ENCODE results near the gene RFTN1.
A peak's percentile ranks its signal among the peaks of the same experiment; 100 is the strongest.
"Not testable (repeated sequence)": the region's sequence is repeated elsewhere in the genome, so short reads cannot be mapped to it uniquely, and the experiment has no call there.

RFTN1 gene

DNA sequence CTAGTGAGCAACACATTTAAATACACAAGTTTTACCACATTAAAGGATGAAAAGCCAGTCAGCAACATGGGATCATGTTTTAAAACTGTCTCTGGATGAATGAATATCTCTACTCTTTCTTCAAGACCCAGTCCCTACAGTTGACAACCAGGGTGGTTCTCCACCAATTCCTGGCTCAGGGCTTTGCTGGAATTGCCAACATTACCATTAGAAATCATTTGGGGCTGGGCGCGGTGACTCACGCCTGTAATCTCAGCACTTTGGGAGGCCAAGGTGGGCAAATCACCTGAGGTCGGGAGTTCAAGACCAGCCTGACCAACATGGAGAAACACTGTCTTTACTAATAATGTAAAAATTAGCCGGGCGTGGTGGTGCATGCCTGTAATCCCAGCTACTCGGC lies 203.0 kb downstream of the RFTN1 start:
- DNase-seq (ENCODE audit: low read depth in 2 of 3, low spot score in 1 of 3): not testable (repeated sequence)

DNA sequence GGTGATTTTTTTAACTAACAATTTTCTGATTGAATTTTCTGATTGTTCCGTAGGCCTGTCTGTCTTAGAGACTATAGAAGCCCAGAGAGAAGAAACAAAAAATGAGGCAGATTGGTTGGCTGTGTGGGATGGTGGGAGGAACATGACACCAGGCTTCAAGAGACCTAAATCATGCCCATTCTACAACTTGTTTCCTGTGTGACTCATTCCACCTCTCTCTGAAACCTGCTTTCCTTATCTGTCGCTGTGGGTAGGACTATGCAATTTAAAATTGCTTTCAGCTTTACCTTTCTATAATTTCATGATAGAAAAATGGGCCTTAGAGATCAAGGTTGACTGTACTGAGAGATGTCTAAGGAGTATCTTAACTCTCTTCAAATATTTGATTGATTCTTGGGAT lies 203.9 kb downstream of the RFTN1 start:
- peak in 1 of 3 donors; percentile 43 for DNase-seq (ENCODE audit: low read depth in 2 of 3, low spot score in 1 of 3)

DNA sequence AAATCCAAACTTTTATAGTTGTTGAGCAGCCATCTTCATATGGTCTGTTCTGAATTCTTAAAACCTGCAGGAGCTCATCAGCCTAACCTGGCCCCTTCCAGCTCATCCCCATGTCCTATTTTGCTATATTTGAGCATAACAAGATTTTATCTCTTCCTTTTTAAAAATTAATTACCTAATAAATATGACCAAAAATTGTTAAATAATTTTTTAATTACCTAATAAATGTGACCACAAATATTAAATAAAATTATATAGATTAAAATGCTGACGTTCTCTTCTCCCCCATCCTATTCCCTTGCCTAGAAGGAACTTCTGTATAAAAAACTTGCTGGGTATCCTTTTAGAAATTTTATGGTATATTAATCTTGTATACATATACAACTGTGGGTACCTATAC lies 204.8 kb downstream of the RFTN1 start:
- no peak for DNase-seq (ENCODE audit: low read depth in 2 of 3, low spot score in 1 of 3)

GRCh38 chr3:16307832-16308531 lies 205.5 kb downstream of the RFTN1 start:
- DNase-seq (ENCODE audit: low read depth in 2 of 3, low spot score in 1 of 3): no peak

GRCh38 chr3:16305111-16305541 lies 208.4 kb downstream of the RFTN1 start:
- DNase-seq (ENCODE audit: low read depth in 2 of 3, low spot score in 1 of 3): peak in 1 of 3 donors; percentile 36

GRCh38 chr3:16304061-16305010 lies 209.2 kb downstream of the RFTN1 start:
- no peak for DNase-seq (ENCODE audit: low read depth in 2 of 3, low spot score in 1 of 3)

GRCh38 chr3:16303037-16303575 lies 210.4 kb downstream of the RFTN1 start:
- no peak for DNase-seq (ENCODE audit: low read depth in 2 of 3, low spot score in 1 of 3)

DNA sequence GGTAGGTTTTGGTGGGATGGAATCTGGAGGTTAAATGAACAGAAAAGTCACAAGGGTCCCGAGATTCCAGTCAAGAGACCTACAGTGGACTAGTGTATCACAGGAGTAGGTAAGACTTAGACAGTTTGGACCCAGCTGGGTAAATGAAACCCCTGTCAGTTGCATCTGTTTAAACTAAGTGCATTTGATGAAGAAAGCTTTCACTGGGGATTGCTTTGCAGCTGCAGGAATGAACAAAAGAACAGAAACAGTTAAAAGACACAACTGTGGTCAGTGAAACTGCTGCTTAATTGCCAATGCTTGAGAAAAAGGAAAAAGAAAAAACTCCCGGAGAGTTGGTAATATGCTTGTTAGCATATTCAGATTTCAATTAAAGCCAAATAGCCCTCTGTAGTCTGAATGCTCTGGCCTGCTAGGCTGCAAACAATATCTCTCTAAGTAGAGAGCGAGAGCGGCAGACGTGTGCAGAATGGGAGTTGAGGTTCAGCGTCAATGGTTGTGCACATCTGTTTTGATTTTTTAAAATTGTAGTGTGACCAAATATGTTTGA lies 211.3 kb downstream of the RFTN1 start:
- no peak for DNase-seq (ENCODE audit: low read depth in 2 of 3, low spot score in 1 of 3)

GRCh38 chr3:16301507-16301906 lies 212.0 kb downstream of the RFTN1 start:
- no peak for DNase-seq (ENCODE audit: low read depth in 2 of 3, low spot score in 1 of 3)

DNA sequence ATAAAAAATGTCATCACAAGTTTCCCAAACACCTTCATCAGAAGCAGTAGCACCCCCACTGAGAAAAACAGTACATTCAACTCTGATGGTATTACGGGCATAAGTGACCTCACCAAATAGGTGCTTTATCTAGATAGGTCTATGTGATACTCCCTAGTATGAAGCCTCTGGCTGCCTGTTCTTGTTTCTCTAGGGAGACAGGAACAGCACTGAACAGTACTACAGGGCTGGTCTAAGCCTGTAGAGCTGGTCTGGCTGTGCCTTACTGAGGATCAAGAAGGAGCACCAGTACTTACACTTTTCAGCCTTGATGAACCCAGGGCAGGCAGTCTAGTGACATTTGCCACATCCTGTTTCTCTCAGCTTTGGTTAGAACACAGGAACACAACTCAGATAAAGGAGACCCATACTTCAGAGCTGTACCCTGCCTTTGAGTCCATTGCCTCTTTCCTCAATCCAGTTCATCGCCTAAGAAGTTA lies 212.6 kb downstream of the RFTN1 start:
- DNase-seq (ENCODE audit: low read depth in 2 of 3, low spot score in 1 of 3): peak in 1 of 3 donors; percentile 35

GRCh38 chr3:16300307-16300706 lies 213.2 kb downstream of the RFTN1 start:
- no peak for DNase-seq (ENCODE audit: low read depth in 2 of 3, low spot score in 1 of 3)

DNA sequence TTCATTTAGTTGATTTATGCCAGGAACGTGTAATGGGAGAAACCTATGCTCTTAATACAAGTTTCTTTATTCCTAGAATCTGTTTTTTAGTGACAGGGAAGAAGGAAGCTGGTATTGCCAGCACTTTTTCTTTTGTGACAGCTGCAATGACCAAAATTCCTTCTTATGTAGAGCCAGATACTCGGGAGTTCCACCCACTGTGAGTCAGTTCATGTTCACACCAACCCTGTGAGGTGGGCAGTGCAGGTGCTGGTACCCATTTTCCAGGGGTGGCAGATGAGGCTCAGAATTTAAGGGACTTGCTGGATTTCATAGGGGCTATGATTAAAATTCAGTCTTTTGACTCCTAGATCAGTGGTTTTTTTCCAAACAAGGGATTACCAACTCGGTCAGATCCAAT lies 213.8 kb downstream of the RFTN1 start:
- DNase-seq (ENCODE audit: low read depth in 2 of 3, low spot score in 1 of 3): no peak

DNA sequence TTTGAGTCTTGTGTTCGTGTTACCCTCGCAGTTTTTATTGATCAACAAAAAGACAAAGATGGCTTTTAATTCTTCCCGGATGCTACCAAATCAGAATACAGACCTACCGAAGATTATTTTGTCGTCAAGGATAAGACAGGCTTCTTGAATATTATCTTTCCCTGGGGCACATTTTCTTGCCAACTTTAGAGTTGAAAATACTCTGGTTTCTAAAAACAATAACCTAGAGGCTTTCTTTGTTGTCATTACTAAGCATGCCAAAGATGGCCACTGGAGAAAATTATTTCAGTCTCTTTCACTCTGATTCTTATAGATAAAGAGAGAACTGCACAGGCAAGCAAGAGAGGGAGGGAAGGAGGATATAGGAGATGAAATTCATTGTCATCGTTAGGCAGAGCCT lies 214.6 kb downstream of the RFTN1 start:
- DNase-seq (ENCODE audit: low read depth in 2 of 3, low spot score in 1 of 3): no peak

DNA sequence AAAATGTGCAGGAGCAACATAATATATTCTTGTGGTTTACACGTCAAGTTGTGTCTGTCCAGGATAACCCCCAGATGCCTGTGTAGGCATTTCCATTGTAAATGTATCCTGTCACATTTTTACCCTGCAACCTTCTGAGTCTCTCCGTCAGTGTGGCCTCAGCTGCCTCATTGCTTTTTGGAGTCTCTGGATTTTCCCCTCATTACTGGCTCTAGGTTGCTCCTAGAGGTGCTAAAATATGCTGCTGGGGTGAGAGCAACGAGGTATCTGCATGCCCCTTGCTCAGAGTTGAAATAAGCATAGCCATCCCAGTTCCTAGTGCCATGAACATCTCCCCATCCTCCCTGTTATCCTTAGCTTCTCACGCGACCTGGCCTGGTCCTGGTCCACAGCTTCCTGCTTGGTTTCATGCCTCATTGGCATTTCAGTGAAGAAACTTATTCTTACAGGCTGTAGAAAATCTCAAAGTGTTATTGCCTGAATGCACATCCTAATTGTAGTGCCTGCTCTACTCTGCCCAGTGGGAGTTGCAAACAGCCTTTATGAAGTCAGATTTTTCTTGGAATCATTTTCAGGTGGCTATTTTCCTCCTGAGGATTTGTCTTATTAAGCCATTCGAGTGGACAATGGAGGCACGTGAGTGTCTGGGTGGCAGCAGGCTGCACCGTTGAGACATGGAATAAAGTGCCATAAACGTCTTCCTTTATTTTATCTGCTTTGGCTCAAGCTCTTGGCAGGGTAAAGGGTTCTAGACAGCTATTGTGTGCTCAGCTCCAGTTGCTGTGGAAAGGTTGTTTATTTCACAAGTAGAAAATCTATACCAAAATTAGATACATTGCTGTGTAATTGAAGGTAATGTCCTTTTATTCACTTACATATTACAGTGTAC lies 215.3 kb downstream of the RFTN1 start:
- DNase-seq (ENCODE audit: low read depth in 2 of 3, low spot score in 1 of 3): no peak

GRCh38 chr3:16295298-16295890 lies 218.1 kb downstream of the RFTN1 start:
- no peak for DNase-seq (ENCODE audit: low read depth in 2 of 3, low spot score in 1 of 3)

DNA sequence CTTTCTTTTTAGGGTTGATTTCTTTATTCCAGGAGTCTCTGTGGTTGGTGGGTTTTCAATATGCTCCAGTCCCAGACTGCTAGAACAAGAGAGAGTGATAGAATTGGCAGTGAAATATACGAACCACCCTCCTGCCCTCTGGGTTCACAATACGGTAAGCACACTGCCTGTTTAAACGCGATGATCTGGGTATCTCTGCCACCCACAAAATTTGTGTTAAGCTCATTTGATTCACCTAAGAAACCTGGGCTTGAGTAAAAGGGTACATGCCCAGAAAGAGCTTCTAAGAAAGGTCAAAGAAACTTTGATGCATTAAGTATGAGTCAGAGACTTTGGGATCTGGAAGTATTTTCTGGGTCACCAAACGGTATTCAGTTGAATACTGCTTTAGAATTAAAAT lies 218.7 kb downstream of the RFTN1 start:
- no peak for DNase-seq (ENCODE audit: low read depth in 2 of 3, low spot score in 1 of 3)

DNA sequence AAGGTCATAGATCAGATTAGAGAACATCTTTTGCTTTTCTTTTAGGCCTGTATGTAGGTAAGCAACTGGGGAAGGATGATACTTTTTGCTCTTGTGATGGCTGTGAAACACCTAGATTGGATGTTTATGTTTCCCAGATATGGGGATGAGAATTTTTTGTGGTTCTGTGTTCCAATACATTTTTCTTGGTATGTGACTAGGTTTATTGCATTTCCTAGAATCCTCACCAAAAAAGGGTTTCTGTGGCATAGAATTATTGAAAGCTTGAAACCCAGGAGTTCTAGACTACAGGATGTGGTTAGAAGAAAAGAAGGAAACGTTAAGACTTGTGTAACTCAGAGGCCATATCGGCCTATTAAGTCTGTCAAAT lies 222.7 kb downstream of the RFTN1 start:
- DNase-seq (ENCODE audit: low read depth in 2 of 3, low spot score in 1 of 3): no peak

- DNase-seq (ENCODE audit: low read depth in 2 of 3, low spot score in 1 of 3): peak in 1 of 3 donors; percentile 53
These were observed 223.3 kb downstream of the RFTN1 start for GRCh38 chr3:16290007-16290826.

- DNase-seq (ENCODE audit: low read depth in 2 of 3, low spot score in 1 of 3): no peak
These were observed 224.2 kb downstream of the RFTN1 start for GRCh38 chr3:16289144-16289889.
